Kidney epithelial cell (primary cell): ENCODE results near the gene AMOTL1. TPM values are rescaled to one million over a fixed set of nuclear protein-coding genes. Genes with fewer than 3 reads are reported as not detected.
"Not testable (repeated sequence)": the region's sequence is repeated elsewhere in the genome, so short reads cannot be mapped to it uniquely, and the experiment has no call there.

ENCODE experiments used
- DNase-seq: peaks from one replicate; pipeline ENCODE4 v3.0.0-alpha.2; 2010; ENCODE audit warnings: low read depth
- H3K27me3 ChIP-seq: 2 replicates; pipeline ENCODE4 v1.6.0; 2011; ENCODE audit warnings: low read length; ENCODE audit not compliant: control insufficient read depth, insufficient read depth
- H3K36me3 ChIP-seq: 2 replicates; pipeline ENCODE4 v1.5.1; 2011; ENCODE audit warnings: low read length; ENCODE audit not compliant: control insufficient read depth, insufficient read depth
- H3K4me3 ChIP-seq: 2 replicates; pipeline ENCODE4 v1.5.1; 2011; ENCODE audit warnings: low read depth, mild to moderate bottlenecking, control low read depth, low read length
- total RNA-seq: library from RNA; depleted of rRNA; stranded (reverse); fragments of >200 nt; gene quantifications from 2 replicates; pipeline ENCODE4 v1.2.3, GENCODE V29; 2015
- TF ChIP-seq, protein P1 (sequence below): IDR thresholded peaks from 2 replicates; pipeline ENCODE4 v1.5.1; 2011; ENCODE audit warnings: mild to moderate bottlenecking, moderate library complexity, low read length, control low read depth, inconsistent platforms; ENCODE audit not compliant: insufficient read depth, poor library complexity, severe bottlenecking

Gene AMOTL1
- total RNA-seq, 1 donor from 2014 or later, result 48.8 TPM

DNA sequence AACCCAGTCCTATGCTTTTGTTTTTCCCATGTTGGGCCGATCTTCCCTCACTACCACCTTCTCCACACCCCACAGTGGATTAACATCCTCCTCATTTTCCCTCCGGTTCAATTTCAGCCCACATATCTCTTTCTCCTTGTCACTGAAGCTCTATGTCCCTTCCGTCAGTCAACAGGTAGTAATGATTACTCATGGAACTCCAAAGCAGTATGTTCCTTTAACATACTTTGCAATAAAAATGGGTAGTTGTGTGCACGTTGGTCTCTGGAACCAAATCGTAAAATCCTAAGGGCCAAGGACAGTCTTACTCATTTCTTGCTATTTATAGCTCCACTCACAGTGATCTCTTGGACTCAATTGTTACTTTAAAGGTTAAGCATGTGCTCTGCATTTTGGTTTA, 20.2 kb downstream of the AMOTL1 start:
- H3K4me3 ChIP-seq, result no peak overlapping the region
- H3K27me3 ChIP-seq, result no peaks in the 10 kb centered on the region
- H3K36me3 ChIP-seq, result no peaks in the 10 kb centered on the region
- TF ChIP-seq, protein P1, sequence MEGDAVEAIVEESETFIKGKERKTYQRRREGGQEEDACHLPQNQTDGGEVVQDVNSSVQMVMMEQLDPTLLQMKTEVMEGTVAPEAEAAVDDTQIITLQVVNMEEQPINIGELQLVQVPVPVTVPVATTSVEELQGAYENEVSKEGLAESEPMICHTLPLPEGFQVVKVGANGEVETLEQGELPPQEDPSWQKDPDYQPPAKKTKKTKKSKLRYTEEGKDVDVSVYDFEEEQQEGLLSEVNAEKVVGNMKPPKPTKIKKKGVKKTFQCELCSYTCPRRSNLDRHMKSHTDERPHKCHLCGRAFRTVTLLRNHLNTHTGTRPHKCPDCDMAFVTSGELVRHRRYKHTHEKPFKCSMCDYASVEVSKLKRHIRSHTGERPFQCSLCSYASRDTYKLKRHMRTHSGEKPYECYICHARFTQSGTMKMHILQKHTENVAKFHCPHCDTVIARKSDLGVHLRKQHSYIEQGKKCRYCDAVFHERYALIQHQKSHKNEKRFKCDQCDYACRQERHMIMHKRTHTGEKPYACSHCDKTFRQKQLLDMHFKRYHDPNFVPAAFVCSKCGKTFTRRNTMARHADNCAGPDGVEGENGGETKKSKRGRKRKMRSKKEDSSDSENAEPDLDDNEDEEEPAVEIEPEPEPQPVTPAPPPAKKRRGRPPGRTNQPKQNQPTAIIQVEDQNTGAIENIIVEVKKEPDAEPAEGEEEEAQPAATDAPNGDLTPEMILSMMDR, result no peak
- no peak for DNase-seq

DNA sequence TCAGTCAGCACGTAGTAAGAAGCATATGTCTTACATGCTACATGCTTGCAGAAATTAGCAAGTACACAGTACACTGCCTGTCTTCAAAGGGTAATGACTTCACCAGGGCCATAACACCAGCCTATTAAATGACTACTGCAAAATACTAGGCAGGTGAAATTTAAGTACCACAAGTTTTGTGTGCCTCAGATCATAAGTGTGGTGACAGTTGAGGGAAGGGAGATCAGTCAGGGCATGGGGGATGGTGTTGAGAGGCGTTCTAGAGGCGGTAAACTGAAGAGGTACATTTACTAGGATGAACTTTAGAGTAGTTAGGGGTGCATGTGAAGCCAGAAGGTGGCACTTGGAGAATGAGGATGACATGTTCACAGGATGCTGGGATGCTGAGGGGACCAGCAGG, 22.0 kb downstream of the AMOTL1 start:
- TF ChIP-seq, protein P1, result no peak
- Histone ChIP-seq H3K4me3 (no peak overlapping the region), H3K36me3 (no peaks in the 10 kb centered on the region), H3K27me3 (no peaks in the 10 kb centered on the region)
- no peak for DNase-seq

DNA sequence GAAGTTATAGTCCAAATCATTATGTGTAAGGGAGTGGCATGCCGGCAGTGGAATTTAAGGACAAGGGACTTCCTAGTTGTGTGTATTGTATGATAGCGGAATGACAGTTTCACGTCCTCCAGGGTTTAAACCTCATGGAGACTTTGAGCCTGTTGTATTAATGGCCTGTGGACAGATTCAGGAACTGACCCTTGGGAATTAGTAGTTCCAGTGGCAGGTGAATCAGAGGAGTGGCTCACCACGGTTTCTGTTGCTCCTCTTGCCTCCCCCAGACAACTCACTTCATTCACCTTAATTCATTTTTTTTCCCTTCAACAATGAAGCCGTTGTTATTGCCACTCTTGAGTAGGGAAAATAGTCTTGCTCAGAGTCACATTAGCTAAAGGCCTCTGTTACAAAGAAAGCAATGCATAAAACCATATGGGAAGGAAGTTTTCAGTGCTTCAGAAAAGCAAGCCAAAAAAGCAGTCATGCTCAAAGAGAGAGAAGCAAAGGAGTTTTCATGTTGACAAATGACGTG, 22.6 kb downstream of the AMOTL1 start:
- no peaks in the 10 kb centered on the region for H3K36me3 ChIP-seq
- no peak overlapping the region for H3K4me3 ChIP-seq
- TF ChIP-seq, protein P1, result no peak
- DNase-seq, result no peak
- no peaks in the 10 kb centered on the region for H3K27me3 ChIP-seq

- H3K27me3 ChIP-seq, result no peaks in the 10 kb centered on the region
- H3K4me3 ChIP-seq, result no peak overlapping the region
- no peak for DNase-seq
- TF ChIP-seq, protein P1, result no peak
- H3K36me3 ChIP-seq, result no peaks in the 10 kb centered on the region
Observed at GRCh38 chr11:94791216-94791889, 23.2 kb downstream of the AMOTL1 start.

DNA sequence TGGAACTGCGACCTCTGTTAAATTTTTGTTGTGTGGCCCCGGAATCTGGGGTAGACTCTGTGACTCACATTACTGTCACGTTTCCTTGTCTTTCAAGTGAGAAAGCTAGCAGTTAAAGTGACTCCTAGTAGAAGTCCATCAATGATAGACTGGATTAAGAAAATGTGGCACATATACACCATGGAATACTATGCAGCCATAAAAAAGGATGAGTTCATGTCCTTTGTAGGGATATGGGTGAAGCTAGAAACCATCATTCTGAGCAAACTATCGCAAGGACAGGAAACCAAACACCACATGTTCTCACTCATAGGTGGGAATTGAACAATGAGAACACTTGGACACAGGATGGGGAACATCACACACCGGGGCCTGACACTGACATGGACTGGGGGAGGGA, 23.8 kb downstream of the AMOTL1 start:
- H3K36me3 ChIP-seq, H3K27me3 ChIP-seq, H3K4me3 ChIP-seq, DNase-seq: not testable (repeated sequence)

DNA sequence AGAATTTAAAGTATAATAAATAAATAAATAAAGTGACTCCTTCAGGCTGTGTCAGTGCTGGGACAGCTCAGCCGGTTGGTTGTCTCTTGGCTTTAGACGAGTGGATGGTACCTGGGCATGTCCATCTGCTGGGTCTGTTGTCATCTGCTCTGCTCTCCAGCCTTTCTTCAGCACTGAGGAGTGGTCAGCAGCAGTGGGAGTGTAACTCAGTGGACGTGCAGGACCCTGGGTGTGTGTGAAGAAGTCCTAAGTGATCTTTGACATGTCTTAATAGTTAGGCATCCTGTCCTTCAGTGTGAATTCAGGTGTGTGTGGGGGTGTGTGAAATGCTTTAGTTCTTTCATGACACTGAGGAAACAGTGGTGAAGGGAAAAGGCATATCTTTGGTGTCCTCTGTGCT, 24.3 kb downstream of the AMOTL1 start:
- Histone ChIP-seq H3K36me3 (no peaks in the 10 kb centered on the region), H3K4me3 (no peak overlapping the region), H3K27me3 (no peaks in the 10 kb centered on the region)
- DNase-seq, result no peak
- TF ChIP-seq, protein P1, result no peak
